ENCODE results near the gene CELF5. TPM values are rescaled to one million over a fixed set of nuclear protein-coding genes. Genes with fewer than 3 reads are reported as not detected.
"Not testable (repeated sequence)": the region's sequence is repeated elsewhere in the genome, so short reads cannot be mapped to it uniquely, and the experiment has no call there.

The CELF5 gene
- total RNA-seq, 2 donors from 2014 or later: 0.42 to 0.57 TPM

- no peak overlapping the region for H3K27ac Mint-ChIP-seq
- H3K4me1 Mint-ChIP-seq: peaks cover 3% of the 10 kb centered on the region
- ATAC-seq (no peak), DNase-seq (no peak)
- no peaks in the 10 kb centered on the region for H3K9me3 ChIP-seq (ENCODE audit: control insufficient read depth, low read length, poor library complexity, severe bottlenecking)
- H3K4me3 Mint-ChIP-seq: no peak overlapping the region
- H3K27me3 Mint-ChIP-seq: peaks cover 24% of the 10 kb centered on the region
- H3K36me3 Mint-ChIP-seq (ENCODE audit: low read depth): peaks cover 7% of the 10 kb centered on the region
Measured at GRCh38 chr19:3229888-3230496, 5.5 kb downstream of the CELF5 start.

- peaks cover 8% of the 10 kb centered on the region for H3K36me3 Mint-ChIP-seq (ENCODE audit: low read depth)
- no peaks in the 10 kb centered on the region for H3K9me3 ChIP-seq (ENCODE audit: control insufficient read depth, low read length, poor library complexity, severe bottlenecking)
- H3K4me3 Mint-ChIP-seq: no peak overlapping the region
- ATAC-seq (no peak), DNase-seq (no peak)
- H3K4me1 Mint-ChIP-seq: peaks cover 3% of the 10 kb centered on the region
- no peak overlapping the region for H3K27ac Mint-ChIP-seq
- H3K27me3 Mint-ChIP-seq: peaks cover 20% of the 10 kb centered on the region
Measured at GRCh38 chr19:3231288-3231687, 6.8 kb downstream of the CELF5 start.

GRCh38 chr19:3233116-3233515 is 8.7 kb downstream of the CELF5 start:
- Mint-ChIP-seq H3K4me1 (no peaks in the 10 kb centered on the region), H3K36me3 (ENCODE audit: low read depth) (peaks cover 6% of the 10 kb centered on the region), H3K27me3 (peaks cover 2% of the 10 kb centered on the region), H3K4me3 (no peak overlapping the region), H3K27ac (no peak overlapping the region)
- DNase-seq: no peak
- ATAC-seq: no peak
- no peaks in the 10 kb centered on the region for H3K9me3 ChIP-seq (ENCODE audit: control insufficient read depth, low read length, poor library complexity, severe bottlenecking)

GRCh38 chr19:3233831-3234230 is 9.4 kb downstream of the CELF5 start:
- Mint-ChIP-seq H3K27me3 (no peaks in the 10 kb centered on the region), H3K4me1 (no peaks in the 10 kb centered on the region), H3K27ac (no peak overlapping the region), H3K4me3 (no peak overlapping the region), H3K36me3 (ENCODE audit: low read depth) (peaks cover 6% of the 10 kb centered on the region)
- no peaks in the 10 kb centered on the region for H3K9me3 ChIP-seq (ENCODE audit: control insufficient read depth, low read length, poor library complexity, severe bottlenecking)
- no peak for ATAC-seq
- DNase-seq: no peak

- Mint-ChIP-seq H3K27ac (no peak overlapping the region), H3K4me3 (no peak overlapping the region), H3K27me3 (no peaks in the 10 kb centered on the region), H3K4me1 (no peaks in the 10 kb centered on the region), H3K36me3 (ENCODE audit: low read depth) (peaks cover 2% of the 10 kb centered on the region)
- H3K9me3 ChIP-seq (ENCODE audit: control insufficient read depth, low read length, poor library complexity, severe bottlenecking): no peaks in the 10 kb centered on the region
- DNase-seq: no peak
- no peak for ATAC-seq
Measured at GRCh38 chr19:3234800-3235199, 10.3 kb downstream of the CELF5 start.

- H3K4me1 Mint-ChIP-seq; DNase-seq; H3K27ac Mint-ChIP-seq; ATAC-seq; H3K4me3 Mint-ChIP-seq; H3K36me3 Mint-ChIP-seq (ENCODE audit: low read depth); H3K27me3 Mint-ChIP-seq; H3K9me3 ChIP-seq (ENCODE audit: control insufficient read depth, low read length, poor library complexity, severe bottlenecking): not testable (repeated sequence)
Measured at GRCh38 chr19:3235604-3236003, 11.1 kb downstream of the CELF5 start.

- no peak for DNase-seq
- no peak for ATAC-seq
- no peaks in the 10 kb centered on the region for H3K27me3 Mint-ChIP-seq
- H3K4me3 Mint-ChIP-seq: no peak overlapping the region
- no peaks in the 10 kb centered on the region for H3K9me3 ChIP-seq (ENCODE audit: control insufficient read depth, low read length, poor library complexity, severe bottlenecking)
- no peak overlapping the region for H3K27ac Mint-ChIP-seq
- no peaks in the 10 kb centered on the region for H3K4me1 Mint-ChIP-seq
- peaks cover 2% of the 10 kb centered on the region for H3K36me3 Mint-ChIP-seq (ENCODE audit: low read depth)
Measured at GRCh38 chr19:3236272-3236671, 11.8 kb downstream of the CELF5 start.

GRCh38 chr19:3238066-3238561 is 13.7 kb downstream of the CELF5 start:
- Mint-ChIP-seq H3K27me3 (no peaks in the 10 kb centered on the region), H3K36me3 (ENCODE audit: low read depth) (peaks cover 2% of the 10 kb centered on the region), H3K4me1 (no peaks in the 10 kb centered on the region), H3K27ac (no peak overlapping the region), H3K4me3 (no peak overlapping the region)
- no peak for DNase-seq
- no peaks in the 10 kb centered on the region for H3K9me3 ChIP-seq (ENCODE audit: control insufficient read depth, low read length, poor library complexity, severe bottlenecking)
- no peak for ATAC-seq

GRCh38 chr19:3239367-3239766 is 14.9 kb downstream of the CELF5 start:
- Mint-ChIP-seq H3K27ac (no peak overlapping the region), H3K36me3 (ENCODE audit: low read depth) (peaks cover 2% of the 10 kb centered on the region), H3K4me3 (no peak overlapping the region), H3K27me3 (no peaks in the 10 kb centered on the region), H3K4me1 (no peaks in the 10 kb centered on the region)
- ATAC-seq (no peak), DNase-seq (no peak)
- no peaks in the 10 kb centered on the region for H3K9me3 ChIP-seq (ENCODE audit: control insufficient read depth, low read length, poor library complexity, severe bottlenecking)

- H3K4me1 Mint-ChIP-seq: peaks cover 3% of the 10 kb centered on the region
- no peak overlapping the region for H3K27ac Mint-ChIP-seq
- no peaks in the 10 kb centered on the region for H3K36me3 Mint-ChIP-seq (ENCODE audit: low read depth)
- ATAC-seq (peak; percentile 41), DNase-seq (peak in 1 of 3 donors; percentile 46)
- H3K4me3 Mint-ChIP-seq: no peak overlapping the region
- peaks cover 3% of the 10 kb centered on the region for H3K27me3 Mint-ChIP-seq
- H3K9me3 ChIP-seq (ENCODE audit: control insufficient read depth, low read length, poor library complexity, severe bottlenecking): no peaks in the 10 kb centered on the region
Measured at GRCh38 chr19:3243819-3244700, 19.6 kb downstream of the CELF5 start.

GRCh38 chr19:3245050-3245449 is 20.6 kb downstream of the CELF5 start:
- Mint-ChIP-seq H3K27me3 (peaks cover 9% of the 10 kb centered on the region), H3K36me3 (ENCODE audit: low read depth) (no peaks in the 10 kb centered on the region), H3K27ac (no peak overlapping the region), H3K4me3 (no peak overlapping the region), H3K4me1 (peaks cover 3% of the 10 kb centered on the region)
- ATAC-seq (no peak), DNase-seq (no peak)
- no peaks in the 10 kb centered on the region for H3K9me3 ChIP-seq (ENCODE audit: control insufficient read depth, low read length, poor library complexity, severe bottlenecking)

- ATAC-seq (no peak), DNase-seq (no peak)
- H3K9me3 ChIP-seq (ENCODE audit: control insufficient read depth, low read length, poor library complexity, severe bottlenecking): peaks cover 4% of the 10 kb centered on the region
- no peaks in the 10 kb centered on the region for H3K36me3 Mint-ChIP-seq (ENCODE audit: low read depth)
- H3K4me3 Mint-ChIP-seq: no peak overlapping the region
- no peak overlapping the region for H3K27ac Mint-ChIP-seq
- peaks cover 3% of the 10 kb centered on the region for H3K4me1 Mint-ChIP-seq
- H3K27me3 Mint-ChIP-seq: peaks cover 19% of the 10 kb centered on the region
Measured at GRCh38 chr19:3248728-3249326, 24.4 kb downstream of the CELF5 start.

- Mint-ChIP-seq H3K36me3 (ENCODE audit: low read depth) (peaks cover 2% of the 10 kb centered on the region), H3K4me3 (no peak overlapping the region), H3K27ac (no peak overlapping the region), H3K27me3 (peaks cover 19% of the 10 kb centered on the region), H3K4me1 (peaks cover 3% of the 10 kb centered on the region)
- H3K9me3 ChIP-seq (ENCODE audit: control insufficient read depth, low read length, poor library complexity, severe bottlenecking): peaks cover 4% of the 10 kb centered on the region
- DNase-seq: no peak
- ATAC-seq: peak; percentile 40
Measured at GRCh38 chr19:3249408-3249807, 24.9 kb downstream of the CELF5 start.
